ENCODE measurements around the gene ASB2.

GRCh38 chr14:93917141-93917540 lies 59.2 kb downstream of the ASB2 start:
- TF ChIP-seq CTCF (IDR thresholded peaks at IDR 0.05; ENCODE audit: borderline replicate concordance, extremely low read depth, low read length, poor library complexity, severe bottlenecking) (no peak), EZH2 (IDR thresholded peaks at IDR 0.05; ENCODE audit: borderline replicate concordance, low read depth, low read length, severe bottlenecking) (no peak)

Measured in DND-41 (cell line).